Suprapubic skin (tissue), 4 donors: Measurements from ENCODE around the gene SLC35G3.

ENCODE experiments used
- EP300 ChIP-seq: sonication (generic); formaldehyde crosslinking; IDR thresholded peaks from one replicate; pipeline ENCODE4 v1.6.1; 2017; ENCODE audit warnings: antibody characterized with exemption
- POLR2A ChIP-seq, 2 donors: fragments of 450-650 bp; IDR thresholded peaks; one replicate each; pipeline ENCODE4 v1.6.1; 2017; ENCODE audit warnings: antibody characterized with exemption in 2 of 2, mild to moderate bottlenecking in 2 of 2, moderate library complexity in 2 of 2
- POLR2AphosphoS5 ChIP-seq, 3 donors: sonication (generic); formaldehyde crosslinking; IDR thresholded peaks; one replicate each; pipeline ENCODE4 v1.6.1; 2017; ENCODE audit warnings: antibody characterized with exemption in 3 of 3
- TF ChIP-seq, protein P1 (sequence below), 2 donors: fragments of 200-600 bp in 1 of 2; fragments of 450-650 bp in 1 of 2; sonication (generic) in 1 of 2; IDR thresholded peaks; one replicate each; pipeline ENCODE4 v1.5.1; 2016 to 2019; ENCODE audit warnings: antibody characterized with exemption in 2 of 2, mild to moderate bottlenecking in 1 of 2, moderate library complexity in 1 of 2

DNA sequence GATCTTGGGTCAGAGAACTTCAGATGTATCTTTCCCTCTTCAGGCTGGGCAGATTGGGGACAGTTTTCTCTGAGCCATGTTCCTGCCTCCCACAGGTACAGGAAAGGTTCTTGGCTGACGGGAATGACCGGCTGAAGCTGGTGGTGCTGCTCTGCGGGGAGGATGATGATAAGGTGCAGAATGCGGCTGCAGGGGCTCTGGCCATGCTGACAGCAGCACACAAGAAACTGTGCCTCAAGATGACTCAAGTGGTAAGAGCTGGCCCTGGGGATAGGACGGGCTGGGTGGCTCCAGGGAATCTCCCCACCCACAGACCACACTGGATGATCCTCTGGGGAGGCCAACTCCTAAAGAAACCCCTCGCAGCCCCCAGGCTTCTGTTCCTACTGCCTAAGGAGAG, 10.9 kb downstream of the SLC35G3 start:
- TF ChIP-seq, protein P1, sequence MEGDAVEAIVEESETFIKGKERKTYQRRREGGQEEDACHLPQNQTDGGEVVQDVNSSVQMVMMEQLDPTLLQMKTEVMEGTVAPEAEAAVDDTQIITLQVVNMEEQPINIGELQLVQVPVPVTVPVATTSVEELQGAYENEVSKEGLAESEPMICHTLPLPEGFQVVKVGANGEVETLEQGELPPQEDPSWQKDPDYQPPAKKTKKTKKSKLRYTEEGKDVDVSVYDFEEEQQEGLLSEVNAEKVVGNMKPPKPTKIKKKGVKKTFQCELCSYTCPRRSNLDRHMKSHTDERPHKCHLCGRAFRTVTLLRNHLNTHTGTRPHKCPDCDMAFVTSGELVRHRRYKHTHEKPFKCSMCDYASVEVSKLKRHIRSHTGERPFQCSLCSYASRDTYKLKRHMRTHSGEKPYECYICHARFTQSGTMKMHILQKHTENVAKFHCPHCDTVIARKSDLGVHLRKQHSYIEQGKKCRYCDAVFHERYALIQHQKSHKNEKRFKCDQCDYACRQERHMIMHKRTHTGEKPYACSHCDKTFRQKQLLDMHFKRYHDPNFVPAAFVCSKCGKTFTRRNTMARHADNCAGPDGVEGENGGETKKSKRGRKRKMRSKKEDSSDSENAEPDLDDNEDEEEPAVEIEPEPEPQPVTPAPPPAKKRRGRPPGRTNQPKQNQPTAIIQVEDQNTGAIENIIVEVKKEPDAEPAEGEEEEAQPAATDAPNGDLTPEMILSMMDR (IDR thresholded peaks at IDR 0.05): no peak
- TF ChIP-seq POLR2A (IDR thresholded peaks at IDR 0.05): no peak
- no peak for TF ChIP-seq POLR2AphosphoS5 (IDR thresholded peaks at IDR 0.05)
- TF ChIP-seq EP300: no peak
